ENCODE data around the gene JAKMIP3. TPM values are rescaled to one million over a fixed set of nuclear protein-coding genes. Genes with fewer than 3 reads are reported as not detected.

JAKMIP3 gene
- total RNA-seq, 1 experiment from 2014 or later, result 1.0 TPM

DNA sequence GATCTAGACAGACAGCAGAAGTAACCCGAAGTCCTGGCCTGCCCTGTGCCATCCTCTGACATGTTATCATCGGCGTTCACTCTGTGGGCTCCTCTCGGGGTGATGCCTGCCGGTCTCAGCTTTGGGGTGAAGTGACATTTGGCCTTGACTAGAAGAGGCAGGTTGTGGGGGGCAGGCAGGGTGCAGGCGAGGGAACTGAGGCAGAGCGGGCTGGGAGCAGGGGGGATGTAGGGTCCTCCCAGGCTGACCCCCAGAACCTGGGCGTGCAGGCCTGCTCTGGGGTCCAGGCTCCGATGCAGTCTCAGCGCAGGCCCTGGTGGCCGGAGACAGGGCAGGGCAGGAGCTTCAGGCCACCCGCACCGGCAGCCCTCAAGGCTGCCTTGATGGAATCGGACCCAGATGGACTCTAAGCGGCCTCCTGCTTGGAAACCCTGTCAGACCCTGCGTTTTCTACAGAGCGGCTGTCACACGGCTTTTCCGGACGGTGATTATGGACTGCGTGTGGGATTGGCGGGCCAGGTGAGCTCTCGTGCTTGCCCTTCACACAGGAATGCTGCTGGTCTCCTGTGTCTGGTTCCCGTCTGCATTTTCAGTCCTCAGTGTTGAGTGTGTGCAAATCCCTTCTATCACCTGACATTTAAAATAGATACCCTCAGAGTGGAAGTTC, 842 bp upstream of the JAKMIP3 start:
- H3K27ac ChIP-seq (ENCODE audit: low read length), result peak overlapping the region; percentile 68
- no peaks in the 10 kb centered on the region for H4K20me1 ChIP-seq (ENCODE audit: low read length)
- no peaks in the 10 kb centered on the region for H3F3A ChIP-seq (ENCODE audit: low read length, unreplicated experiment)
- H3K36me3 ChIP-seq (ENCODE audit: low read depth, low read length), result no peaks in the 10 kb centered on the region
- H3K9ac ChIP-seq (ENCODE audit: low read length), result peak overlapping the region; percentile 64
- no peaks in the 10 kb centered on the region for H3K9me2 ChIP-seq (replicated peaks; ENCODE audit: low read length)
- H3K4me1 ChIP-seq (ENCODE audit: insufficient read depth, low read length), result peaks cover 14% of the 10 kb centered on the region; the same call in 1 of the 2 replicates
- H3K79me2 ChIP-seq (ENCODE audit: low read length), result peaks cover 17% of the 10 kb centered on the region
- peak overlapping the region; percentile 85 for H2AFZ ChIP-seq (ENCODE audit: low read length)
- peak overlapping the region; percentile 89 for H3K4me2 ChIP-seq (ENCODE audit: low read length)
- no TSS peak for BruUV-seq (replicated peaks)
- H3K4me3 ChIP-seq (ENCODE audit: low read length), result peak overlapping the region; percentile 80
- H3K9me3 ChIP-seq (ENCODE audit: low read length), result no peaks in the 10 kb centered on the region
- TF ChIP-seq, protein P1, sequence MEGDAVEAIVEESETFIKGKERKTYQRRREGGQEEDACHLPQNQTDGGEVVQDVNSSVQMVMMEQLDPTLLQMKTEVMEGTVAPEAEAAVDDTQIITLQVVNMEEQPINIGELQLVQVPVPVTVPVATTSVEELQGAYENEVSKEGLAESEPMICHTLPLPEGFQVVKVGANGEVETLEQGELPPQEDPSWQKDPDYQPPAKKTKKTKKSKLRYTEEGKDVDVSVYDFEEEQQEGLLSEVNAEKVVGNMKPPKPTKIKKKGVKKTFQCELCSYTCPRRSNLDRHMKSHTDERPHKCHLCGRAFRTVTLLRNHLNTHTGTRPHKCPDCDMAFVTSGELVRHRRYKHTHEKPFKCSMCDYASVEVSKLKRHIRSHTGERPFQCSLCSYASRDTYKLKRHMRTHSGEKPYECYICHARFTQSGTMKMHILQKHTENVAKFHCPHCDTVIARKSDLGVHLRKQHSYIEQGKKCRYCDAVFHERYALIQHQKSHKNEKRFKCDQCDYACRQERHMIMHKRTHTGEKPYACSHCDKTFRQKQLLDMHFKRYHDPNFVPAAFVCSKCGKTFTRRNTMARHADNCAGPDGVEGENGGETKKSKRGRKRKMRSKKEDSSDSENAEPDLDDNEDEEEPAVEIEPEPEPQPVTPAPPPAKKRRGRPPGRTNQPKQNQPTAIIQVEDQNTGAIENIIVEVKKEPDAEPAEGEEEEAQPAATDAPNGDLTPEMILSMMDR (conservative IDR thresholded peaks at IDR 0.05; ENCODE audit: low read depth, low read length), result no peak
- no peak for TF ChIP-seq EZH2 (IDR thresholded peaks at IDR 0.05; ENCODE audit: low read length, unreplicated experiment)
- TF ChIP-seq EZH2phosphoT487 (IDR thresholded peaks at IDR 0.05; ENCODE audit: borderline replicate concordance, low read length), result no peak
- ChIA-PET POLR2A (ENCODE audit: unreplicated experiment) (no interaction called here), CTCF (no interaction called here)
- DNase-seq (no peak), ATAC-seq (no peak)
- intact Hi-C loops (cut with micrococcal nuclease), result no loop called here
- no peaks in the 10 kb centered on the region for H3K27me3 ChIP-seq (ENCODE audit: low read length)

DNA sequence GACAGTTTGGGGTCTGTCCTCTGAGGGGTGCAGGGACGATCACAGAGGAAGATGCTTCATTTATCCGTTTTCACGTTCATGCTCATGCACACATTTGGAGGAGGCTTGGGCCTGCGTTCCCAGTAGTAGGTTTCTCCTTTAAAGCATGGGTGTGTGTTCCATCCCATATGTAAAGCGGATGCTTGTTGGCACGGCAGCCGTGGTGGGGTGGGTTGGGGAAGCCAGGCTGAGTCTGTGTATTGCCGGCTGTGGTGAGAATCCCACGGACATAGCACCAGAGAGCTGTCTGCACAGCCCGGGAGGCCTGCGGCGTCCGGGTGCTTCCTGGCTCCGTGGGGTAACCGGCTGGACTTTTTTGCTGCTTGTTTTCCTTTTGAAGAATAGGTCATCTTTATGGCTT, 440 bp downstream of the JAKMIP3 start:
- peaks cover 14% of the 10 kb centered on the region; the same call in 1 of the 2 replicates for H3K4me1 ChIP-seq (ENCODE audit: insufficient read depth, low read length)
- intact Hi-C loops (cut with micrococcal nuclease), result no loop called here
- H3K27ac ChIP-seq (ENCODE audit: low read length), result peak overlapping the region; percentile 68
- ChIA-PET CTCF (no interaction called here), POLR2A (ENCODE audit: unreplicated experiment) (no interaction called here)
- peak overlapping the region; percentile 89 for H3K4me2 ChIP-seq (ENCODE audit: low read length)
- TF ChIP-seq, protein P1 (conservative IDR thresholded peaks at IDR 0.05; ENCODE audit: low read depth, low read length), result no peak
- TF ChIP-seq EZH2 (IDR thresholded peaks at IDR 0.05; ENCODE audit: low read length, unreplicated experiment) (no peak), EZH2phosphoT487 (IDR thresholded peaks at IDR 0.05; ENCODE audit: borderline replicate concordance, low read length) (no peak)
- H3K4me3 ChIP-seq (ENCODE audit: low read length), result peak overlapping the region; percentile 80
- H4K20me1 ChIP-seq (ENCODE audit: low read length), result no peaks in the 10 kb centered on the region
- no peaks in the 10 kb centered on the region for H3K9me2 ChIP-seq (replicated peaks; ENCODE audit: low read length)
- no peaks in the 10 kb centered on the region for H3K9me3 ChIP-seq (ENCODE audit: low read length)
- H3K36me3 ChIP-seq (ENCODE audit: low read depth, low read length), result no peaks in the 10 kb centered on the region
- H3F3A ChIP-seq (ENCODE audit: low read length, unreplicated experiment), result no peaks in the 10 kb centered on the region
- BruUV-seq (replicated peaks), result TSS peak; percentile 50
- no peaks in the 10 kb centered on the region for H3K27me3 ChIP-seq (ENCODE audit: low read length)
- peak overlapping the region; percentile 64 for H3K9ac ChIP-seq (ENCODE audit: low read length)
- peak overlapping the region; percentile 85 for H2AFZ ChIP-seq (ENCODE audit: low read length)
- DNase-seq (peak; percentile 7), ATAC-seq (peak; percentile 51)
- H3K79me2 ChIP-seq (ENCODE audit: low read length), result peaks cover 17% of the 10 kb centered on the region

DNA sequence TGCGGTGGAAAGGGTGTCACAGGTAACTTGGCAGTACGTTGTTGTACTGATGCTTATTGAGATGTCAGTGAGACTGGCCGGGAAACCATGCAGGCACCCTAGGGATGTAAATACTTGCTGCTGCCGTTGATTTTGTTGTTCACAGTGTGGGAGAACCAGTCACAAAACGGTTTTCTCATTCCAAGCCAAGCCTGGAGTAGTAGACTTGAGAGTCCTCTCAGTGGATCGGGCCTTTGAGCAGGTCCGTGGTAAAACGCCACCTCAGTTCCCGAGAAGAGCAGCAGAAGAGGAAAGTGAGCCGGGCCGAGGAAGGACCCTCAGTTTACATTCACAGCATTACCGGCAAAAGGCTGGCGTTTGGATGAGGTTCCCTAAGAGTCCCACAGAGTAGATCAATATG, 1.1 kb downstream of the JAKMIP3 start:
- no peak overlapping the region for H3K27ac ChIP-seq (ENCODE audit: low read length)
- CTCF ChIA-PET, result no interaction called here

More for the DNA sequence above, 1.1 kb downstream of the JAKMIP3 start:
- Histone ChIP-seq H3K9ac (ENCODE audit: low read length) (peak overlapping the region; percentile 64; the same call in 1 of the 2 replicates), H3K9me3 (ENCODE audit: low read length) (no peaks in the 10 kb centered on the region), H3K4me1 (ENCODE audit: insufficient read depth, low read length) (peaks cover 14% of the 10 kb centered on the region; the same call in 1 of the 2 replicates), H4K20me1 (ENCODE audit: low read length) (no peaks in the 10 kb centered on the region), H3K36me3 (ENCODE audit: low read depth, low read length) (no peaks in the 10 kb centered on the region), H3K4me3 (ENCODE audit: low read length) (peak overlapping the region; percentile 80), H3F3A (ENCODE audit: low read length, unreplicated experiment) (no peaks in the 10 kb centered on the region), H2AFZ (ENCODE audit: low read length) (no peak overlapping the region), H3K79me2 (ENCODE audit: low read length) (peaks cover 17% of the 10 kb centered on the region), H3K4me2 (ENCODE audit: low read length) (peak overlapping the region; percentile 89), H3K27me3 (ENCODE audit: low read length) (no peaks in the 10 kb centered on the region), H3K9me2 (replicated peaks; ENCODE audit: low read length) (no peaks in the 10 kb centered on the region)
- DNase-seq (no peak), ATAC-seq (no peak)
- intact Hi-C loops (cut with micrococcal nuclease), result no loop called here
- TF ChIP-seq, protein P1 (conservative IDR thresholded peaks at IDR 0.05; ENCODE audit: low read depth, low read length), result no peak
- TF ChIP-seq EZH2 (IDR thresholded peaks at IDR 0.05; ENCODE audit: low read length, unreplicated experiment), result no peak
- no peak for TF ChIP-seq EZH2phosphoT487 (IDR thresholded peaks at IDR 0.05; ENCODE audit: borderline replicate concordance, low read length)
- POLR2A ChIA-PET (ENCODE audit: unreplicated experiment), result no interaction called here
- no TSS peak for BruUV-seq (replicated peaks)

All from PC-3 (cell line).